A549 (cell line): ENCODE results near the gene SLC49A3.

Source experiments
- CHD4 ChIP-seq: fragments of 200-600 bp; sonication (generic); IDR thresholded peaks from 2 replicates; pipeline ENCODE4 v1.6.1; 2016; ENCODE audit warnings: antibody characterized with exemption, mild to moderate bottlenecking, borderline replicate concordance
- EP300 ChIP-seq, 2 experiments: fragments of >200 bp; sonication (Bioruptor Twin); formaldehyde crosslinking; IDR thresholded peaks; 2 replicates in 1 of 2; 3 replicates in 1 of 2; pipeline ENCODE4 v1.6.1; 2016 to 2017
- JUN ChIP-seq, 2 experiments: fragments of >200 bp; sonication (Bioruptor Twin); formaldehyde crosslinking; IDR thresholded peaks; 2 replicates in 1 of 2; 3 replicates in 1 of 2; pipeline ENCODE4 v1.6.1; 2016 to 2017
- MAZ ChIP-seq: fragments of 150-350 bp; IDR thresholded peaks from 2 replicates; pipeline ENCODE4 v1.6.1; 2014; ENCODE audit warnings: antibody characterized with exemption, low read depth, low read length, borderline replicate concordance
- NFE2L2 ChIP-seq: fragments of 150-350 bp; conservative IDR thresholded peaks from 2 replicates; pipeline ENCODE4 v1.6.1; 2014; ENCODE audit warnings: low read length
- PHF8 ChIP-seq: fragments of 200-600 bp; sonication (generic); IDR thresholded peaks from 2 replicates; pipeline ENCODE4 v1.6.1; 2016; ENCODE audit warnings: low read depth, mild to moderate bottlenecking, antibody characterized with exemption, moderate library complexity, borderline replicate concordance
- POLR2A ChIP-seq: IDR thresholded peaks from 2 replicates; pipeline ENCODE4 v1.6.1; 2012; ENCODE audit warnings: mild to moderate bottlenecking, low read length
- POLR2AphosphoS2 ChIP-seq: conservative IDR thresholded peaks from 2 replicates; pipeline ENCODE4 v1.6.1; 2012; ENCODE audit warnings: low read length, improper control_type of control experiment, inconsistent platforms
- RAD21 ChIP-seq, 2 experiments: fragments of >200 bp in 1 of 2; sonication (Bioruptor Twin) in 1 of 2; formaldehyde crosslinking in 1 of 2; IDR thresholded peaks in 1 of 2; conservative IDR thresholded peaks in 1 of 2; 2 replicates in 1 of 2; 3 replicates in 1 of 2; pipeline ENCODE4 v1.6.1; 2012 to 2018; ENCODE audit warnings: inconsistent platforms in 1 of 2
- RCOR1 ChIP-seq: fragments of 150-350 bp; IDR thresholded peaks from 2 replicates; pipeline ENCODE4 v1.6.1; 2014; ENCODE audit warnings: antibody characterized with exemption, low read length, low read depth
- TP53 ChIP-seq: fragments of 250-450 bp; sonication (Bioruptor Pico); IDR thresholded peaks from 2 replicates; pipeline ENCODE4 v1.5.0; 2021; ENCODE audit warnings: mild to moderate bottlenecking, moderate library complexity
- TF ChIP-seq, protein P1 (sequence below): IDR thresholded peaks from 2 replicates; pipeline ENCODE4 v1.6.1; 2012
- TF ChIP-seq, protein P2 (sequence below): fragments of >200 bp; sonication (Bioruptor Twin); formaldehyde crosslinking; IDR thresholded peaks from 3 replicates; pipeline ENCODE4 v1.5.1; 2016
- TF ChIP-seq, protein P3 (sequence below): IDR thresholded peaks from 2 replicates; pipeline ENCODE4 v1.6.1; 2012

DNA sequence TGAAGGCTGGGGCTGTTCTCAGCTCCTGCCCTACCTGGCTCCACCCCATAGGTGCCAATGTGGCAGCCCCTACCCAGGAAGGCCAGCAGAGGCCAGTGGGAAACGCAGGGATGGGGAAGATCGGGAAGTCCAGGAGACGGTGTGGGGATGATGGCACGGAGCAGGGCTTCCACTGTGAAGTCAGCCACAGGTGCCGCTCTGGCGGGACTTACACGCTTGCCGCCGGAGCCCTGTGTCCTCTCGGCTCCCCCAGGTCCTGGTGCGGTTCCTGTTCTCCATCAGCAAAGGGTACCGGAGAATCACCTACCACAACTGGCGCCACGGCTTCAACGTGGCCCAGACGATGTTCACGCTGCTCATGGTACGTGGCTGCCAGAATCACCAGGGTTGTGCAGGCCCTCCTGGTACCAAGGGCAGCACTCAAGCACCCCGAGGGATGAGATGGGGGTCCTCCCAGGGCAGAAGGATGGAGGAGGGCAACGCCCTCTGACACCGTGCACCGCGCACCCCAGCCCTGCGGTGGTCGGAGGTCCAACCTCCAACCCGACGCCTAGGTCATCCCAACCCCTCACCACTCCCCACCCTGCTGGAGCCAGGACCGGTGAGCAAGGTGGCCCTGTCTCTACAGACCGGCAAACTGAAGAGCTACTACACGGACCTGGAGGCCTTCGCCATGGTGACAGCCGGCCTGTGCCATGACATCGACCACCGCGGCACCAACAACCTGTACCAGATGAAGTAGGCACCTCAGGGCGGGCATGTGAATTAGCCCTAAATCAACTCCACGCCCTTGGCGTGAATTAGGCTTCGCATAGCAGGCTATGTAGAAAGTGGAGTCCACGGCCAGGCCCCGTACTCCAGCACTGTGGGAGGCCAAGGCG is 26.8 kb downstream of the SLC49A3 start:
- no peak for TF ChIP-seq EP300 (IDR thresholded peaks at IDR 0.05)
- no peak for TF ChIP-seq JUN (IDR thresholded peaks at IDR 0.05)
- no peak for TF ChIP-seq MAZ
- TF ChIP-seq, protein P1, sequence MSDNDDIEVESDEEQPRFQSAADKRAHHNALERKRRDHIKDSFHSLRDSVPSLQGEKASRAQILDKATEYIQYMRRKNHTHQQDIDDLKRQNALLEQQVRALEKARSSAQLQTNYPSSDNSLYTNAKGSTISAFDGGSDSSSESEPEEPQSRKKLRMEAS = no peak
- TF ChIP-seq POLR2AphosphoS2 = no peak
- no peak for TF ChIP-seq NFE2L2
- TF ChIP-seq, protein P2, sequence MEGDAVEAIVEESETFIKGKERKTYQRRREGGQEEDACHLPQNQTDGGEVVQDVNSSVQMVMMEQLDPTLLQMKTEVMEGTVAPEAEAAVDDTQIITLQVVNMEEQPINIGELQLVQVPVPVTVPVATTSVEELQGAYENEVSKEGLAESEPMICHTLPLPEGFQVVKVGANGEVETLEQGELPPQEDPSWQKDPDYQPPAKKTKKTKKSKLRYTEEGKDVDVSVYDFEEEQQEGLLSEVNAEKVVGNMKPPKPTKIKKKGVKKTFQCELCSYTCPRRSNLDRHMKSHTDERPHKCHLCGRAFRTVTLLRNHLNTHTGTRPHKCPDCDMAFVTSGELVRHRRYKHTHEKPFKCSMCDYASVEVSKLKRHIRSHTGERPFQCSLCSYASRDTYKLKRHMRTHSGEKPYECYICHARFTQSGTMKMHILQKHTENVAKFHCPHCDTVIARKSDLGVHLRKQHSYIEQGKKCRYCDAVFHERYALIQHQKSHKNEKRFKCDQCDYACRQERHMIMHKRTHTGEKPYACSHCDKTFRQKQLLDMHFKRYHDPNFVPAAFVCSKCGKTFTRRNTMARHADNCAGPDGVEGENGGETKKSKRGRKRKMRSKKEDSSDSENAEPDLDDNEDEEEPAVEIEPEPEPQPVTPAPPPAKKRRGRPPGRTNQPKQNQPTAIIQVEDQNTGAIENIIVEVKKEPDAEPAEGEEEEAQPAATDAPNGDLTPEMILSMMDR = no peak
- no peak for TF ChIP-seq RAD21 (conservative IDR thresholded peaks at IDR 0.05 in 1 of 2, IDR thresholded peaks at IDR 0.05 in 1 of 2)
- no peak for TF ChIP-seq CHD4
- no peak for TF ChIP-seq TP53 (CRISPR knock-in tag)
- TF ChIP-seq, protein P3, sequence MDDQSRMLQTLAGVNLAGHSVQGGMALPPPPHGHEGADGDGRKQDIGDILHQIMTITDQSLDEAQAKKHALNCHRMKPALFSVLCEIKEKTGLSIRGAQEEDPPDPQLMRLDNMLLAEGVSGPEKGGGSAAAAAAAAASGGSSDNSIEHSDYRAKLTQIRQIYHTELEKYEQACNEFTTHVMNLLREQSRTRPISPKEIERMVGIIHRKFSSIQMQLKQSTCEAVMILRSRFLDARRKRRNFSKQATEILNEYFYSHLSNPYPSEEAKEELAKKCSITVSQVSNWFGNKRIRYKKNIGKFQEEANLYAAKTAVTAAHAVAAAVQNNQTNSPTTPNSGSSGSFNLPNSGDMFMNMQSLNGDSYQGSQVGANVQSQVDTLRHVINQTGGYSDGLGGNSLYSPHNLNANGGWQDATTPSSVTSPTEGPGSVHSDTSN = no peak
- TF ChIP-seq PHF8 = no peak
- TF ChIP-seq POLR2A = no peak
- no peak for TF ChIP-seq RCOR1
